ENCODE results near the gene ERC2. TPM values are rescaled to one million over a fixed set of nuclear protein-coding genes. Genes with fewer than 3 reads are reported as not detected.

ERC2 gene
- total RNA-seq, 2 donors from 2014 or later = 16.1 to 22.8 TPM

DNA sequence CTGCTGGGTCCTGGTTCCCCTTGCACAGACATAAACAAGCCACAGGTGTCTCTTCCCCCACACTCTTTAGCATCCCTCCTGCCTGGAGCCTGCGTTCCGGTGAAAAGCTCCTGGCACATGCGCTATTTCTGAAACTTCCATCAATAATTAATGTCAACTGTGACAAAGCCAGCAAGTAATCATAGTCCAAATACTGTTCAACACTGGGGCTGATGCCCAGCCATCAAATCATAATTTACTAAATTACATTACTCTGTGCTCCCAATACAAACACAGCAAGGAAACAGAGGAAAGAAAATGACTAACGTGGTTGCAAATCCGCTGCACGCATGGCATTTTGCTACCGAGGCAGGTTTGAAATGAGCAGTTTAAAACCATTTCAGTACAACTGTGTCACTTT, 294.7 kb downstream of the ERC2 start:
- no peak for DNase-seq
- no peaks in the 10 kb centered on the region for H3K27me3 ChIP-seq (ENCODE audit: control insufficient read depth, insufficient read depth, low read length, poor library complexity, severe bottlenecking)
- H3K27me3 Mint-ChIP-seq (ENCODE audit: insufficient read depth) = no peaks in the 10 kb centered on the region
- H3K27ac Mint-ChIP-seq = no peak overlapping the region
- 96 to 99% methylated on average over 7 of the region's 7 CpGs for WGBS, 2 experiments (ENCODE audit: insufficient coverage in 1 of 2, insufficient read length in 1 of 2)
- no peaks in the 10 kb centered on the region for H3K4me1 ChIP-seq (ENCODE audit: control insufficient read depth, insufficient read depth, low read length)
- H3K9ac ChIP-seq (ENCODE audit: extremely low read depth, low read length, poor library complexity, severe bottlenecking) = no peak overlapping the region
- H3K27ac ChIP-seq (ENCODE audit: low read depth, low read length) = no peak overlapping the region
- H3K4me3 Mint-ChIP-seq = no peak overlapping the region
- no peaks in the 10 kb centered on the region for H3K9me3 Mint-ChIP-seq
- H3K9me3 ChIP-seq (ENCODE audit: control insufficient read depth, low read length) = peaks cover 4% of the 10 kb centered on the region
- H3K36me3 Mint-ChIP-seq (ENCODE audit: low read depth) = peaks cover 4% of the 10 kb centered on the region
- H3K4me1 Mint-ChIP-seq = peaks cover 3% of the 10 kb centered on the region
- no peak for TF ChIP-seq CTCF (conservative IDR thresholded peaks at IDR 0.05)
- H3K36me3 ChIP-seq (ENCODE audit: control insufficient read depth, insufficient read depth, low read length) = no peaks in the 10 kb centered on the region
- H3K4me3 ChIP-seq (ENCODE audit: low read length) = no peak overlapping the region

- Histone ChIP-seq H3K4me3 (ENCODE audit: low read length) (no peak overlapping the region), H3K27ac (ENCODE audit: low read depth, low read length) (no peak overlapping the region), H3K4me1 (ENCODE audit: control insufficient read depth, insufficient read depth, low read length) (no peaks in the 10 kb centered on the region), H3K36me3 (ENCODE audit: control insufficient read depth, insufficient read depth, low read length) (no peaks in the 10 kb centered on the region), H3K9ac (ENCODE audit: extremely low read depth, low read length, poor library complexity, severe bottlenecking) (no peak overlapping the region), H3K9me3 (ENCODE audit: control insufficient read depth, low read length) (peaks cover 26% of the 10 kb centered on the region), H3K27me3 (ENCODE audit: control insufficient read depth, insufficient read depth, low read length, poor library complexity, severe bottlenecking) (no peaks in the 10 kb centered on the region)
- no peak overlapping the region for H3K4me3 Mint-ChIP-seq
- H3K36me3 Mint-ChIP-seq (ENCODE audit: low read depth) = peaks cover 11% of the 10 kb centered on the region
- no peaks in the 10 kb centered on the region for H3K27me3 Mint-ChIP-seq (ENCODE audit: insufficient read depth)
- no peak overlapping the region for H3K27ac Mint-ChIP-seq
- no peak for TF ChIP-seq CTCF (conservative IDR thresholded peaks at IDR 0.05)
- H3K9me3 Mint-ChIP-seq = peaks cover 31% of the 10 kb centered on the region
- DNase-seq = no peak
- H3K4me1 Mint-ChIP-seq = no peaks in the 10 kb centered on the region
- WGBS, 2 experiments (ENCODE audit: insufficient coverage in 1 of 2, insufficient read length in 1 of 2) = 76 to 97% methylated on average over 2 to 3 of the region's 3 CpGs
These were observed 303.8 kb downstream of the ERC2 start for GRCh38 chr3:56164436-56164835.

GRCh38 chr3:56157693-56158362, 310.4 kb downstream of the ERC2 start:
- peaks cover 26% of the 10 kb centered on the region for H3K9me3 Mint-ChIP-seq
- no peak for TF ChIP-seq CTCF (conservative IDR thresholded peaks at IDR 0.05)
- Histone ChIP-seq H3K36me3 (ENCODE audit: control insufficient read depth, insufficient read depth, low read length) (no peaks in the 10 kb centered on the region), H3K4me1 (ENCODE audit: control insufficient read depth, insufficient read depth, low read length) (no peaks in the 10 kb centered on the region), H3K27me3 (ENCODE audit: control insufficient read depth, insufficient read depth, low read length, poor library complexity, severe bottlenecking) (no peaks in the 10 kb centered on the region), H3K9ac (ENCODE audit: extremely low read depth, low read length, poor library complexity, severe bottlenecking) (no peak overlapping the region), H3K9me3 (ENCODE audit: control insufficient read depth, low read length) (peaks cover 21% of the 10 kb centered on the region), H3K4me3 (ENCODE audit: low read length) (no peak overlapping the region), H3K27ac (ENCODE audit: low read depth, low read length) (no peak overlapping the region)
- 91 to 93% methylated on average over 2 to 3 of the region's 3 CpGs for WGBS, 2 experiments (ENCODE audit: insufficient coverage in 1 of 2, insufficient read length in 1 of 2)
- H3K36me3 Mint-ChIP-seq (ENCODE audit: low read depth) = peaks cover 11% of the 10 kb centered on the region
- no peaks in the 10 kb centered on the region for H3K4me1 Mint-ChIP-seq
- H3K4me3 Mint-ChIP-seq = no peak overlapping the region
- peak; percentile 47 for DNase-seq
- no peaks in the 10 kb centered on the region for H3K27me3 Mint-ChIP-seq (ENCODE audit: insufficient read depth)
- H3K27ac Mint-ChIP-seq = no peak overlapping the region
